NCI-H1417 (cell line): ENCODE measurements around the gene MEI1.

Source experiments
- DNase-seq, 3 experiments: peaks; one replicate each; lab custom pipeline; 2025; lab: John Stamatoyannopoulos, UW

MEI1 gene

GRCh38 chr22:41787331-41787730 lies 88.0 kb downstream of the MEI1 start:
- DNase-seq, result no peak

GRCh38 chr22:41793871-41794270 lies 94.6 kb downstream of the MEI1 start:
- DNase-seq, result no peak

DNA sequence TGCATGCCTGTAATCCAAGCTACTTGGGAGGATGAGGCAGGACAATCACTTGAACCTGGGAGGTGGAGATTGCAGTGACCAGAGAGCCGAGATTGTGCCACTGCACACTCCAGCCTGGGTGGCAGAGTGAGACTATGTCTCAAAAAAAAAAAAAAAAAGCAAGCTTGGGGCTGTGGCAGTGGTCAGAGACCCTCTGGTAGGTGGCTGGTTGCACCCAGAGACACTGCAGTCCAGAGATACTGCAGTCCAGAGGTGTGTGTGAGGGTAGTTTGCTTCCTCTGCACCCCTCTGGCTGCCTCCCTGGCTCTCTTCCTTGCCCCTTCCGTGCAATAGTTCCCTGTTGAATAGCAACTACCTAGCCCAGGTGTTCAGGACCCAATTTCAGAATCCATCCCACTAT lies 99.4 kb downstream of the MEI1 start:
- DNase-seq, result no peak

- peak in 2 of 3 experiments; percentile 27 to 58 for DNase-seq
Observed at GRCh38 chr22:41799486-41800347, 100.4 kb downstream of the MEI1 start.

- peak; percentile 79 to 85 (median 82) for DNase-seq
Observed at GRCh38 chr22:41800348-41801146, 101.2 kb downstream of the MEI1 start, which contains the start of gene CCDC134. CCDC134 (plus strand) TSS chr22:41800679; CDS start chr22:41808891, 8,212 bp downstream.

GRCh38 chr22:41801147-41801819 lies 102.0 kb downstream of the MEI1 start:
- no peak for DNase-seq

DNA sequence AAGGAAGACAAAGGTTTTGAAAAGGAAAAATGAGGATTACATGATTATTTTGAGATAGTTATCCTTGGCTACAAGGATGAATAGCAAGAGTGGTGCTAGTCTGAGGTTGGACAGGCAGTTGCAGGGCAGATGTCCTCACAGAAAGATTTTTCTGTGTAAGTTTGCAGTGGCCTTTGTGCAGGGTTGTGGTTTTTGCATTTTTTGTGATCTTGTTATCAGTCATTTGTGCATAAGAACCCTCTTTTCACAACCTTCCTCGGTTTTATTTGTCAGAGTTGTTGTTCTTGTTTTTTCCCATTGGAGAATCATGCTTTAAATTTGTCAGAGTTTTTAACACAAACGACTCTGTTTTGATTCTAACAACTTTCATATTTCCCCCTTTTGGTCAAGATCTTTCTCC lies 102.6 kb downstream of the MEI1 start:
- DNase-seq, result no peak

DNA sequence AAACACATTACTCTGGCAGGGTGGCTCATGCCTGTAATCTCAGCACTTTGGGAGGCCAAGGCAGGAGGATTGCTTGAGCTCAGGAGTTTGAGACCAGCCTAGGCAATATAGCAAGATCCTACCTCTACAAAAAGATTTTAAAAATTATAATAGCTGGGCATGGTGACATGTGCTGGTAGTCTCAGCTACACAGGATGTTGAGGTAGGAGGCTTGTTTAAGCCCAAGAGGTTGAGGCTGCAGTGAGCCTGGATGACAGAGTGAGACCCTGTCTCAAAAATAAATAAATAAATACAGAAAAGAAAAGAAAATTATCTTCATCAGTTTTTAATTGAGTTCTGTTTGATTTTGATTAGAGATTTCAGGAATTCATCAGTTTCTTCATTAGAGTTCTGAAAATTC lies 106.3 kb downstream of the MEI1 start:
- DNase-seq, result no peak

- no peak for DNase-seq
Observed at GRCh38 chr22:41808400-41808799, 109.1 kb downstream of the MEI1 start.

- DNase-seq, result no peak
Observed at GRCh38 chr22:41810022-41810421, 110.7 kb downstream of the MEI1 start.

GRCh38 chr22:41812805-41813545 lies 113.7 kb downstream of the MEI1 start:
- DNase-seq, result no peak

GRCh38 chr22:41813726-41814410 lies 114.6 kb downstream of the MEI1 start:
- no peak for DNase-seq

GRCh38 chr22:41815716-41816115 lies 116.4 kb downstream of the MEI1 start:
- DNase-seq, result no peak

DNA sequence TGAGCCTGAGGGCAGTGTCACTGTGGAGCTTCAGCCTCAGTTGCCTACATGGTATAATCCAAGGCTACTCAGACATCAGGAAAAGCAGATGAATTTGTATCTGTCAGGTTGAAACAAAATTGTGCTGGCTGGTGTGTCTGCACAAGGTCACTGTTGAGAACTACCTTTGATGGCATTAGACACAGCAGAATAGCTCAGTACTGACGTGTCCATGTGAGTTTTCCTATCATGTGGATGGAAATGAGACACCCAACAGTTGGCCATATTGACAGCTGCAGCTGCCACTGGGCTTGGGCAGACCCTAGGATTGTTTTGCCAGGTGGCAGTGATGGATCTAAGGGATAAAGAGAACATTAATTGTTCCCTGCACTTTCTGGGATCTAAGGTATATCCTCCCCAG lies 116.9 kb downstream of the MEI1 start:
- DNase-seq, result no peak

DNA sequence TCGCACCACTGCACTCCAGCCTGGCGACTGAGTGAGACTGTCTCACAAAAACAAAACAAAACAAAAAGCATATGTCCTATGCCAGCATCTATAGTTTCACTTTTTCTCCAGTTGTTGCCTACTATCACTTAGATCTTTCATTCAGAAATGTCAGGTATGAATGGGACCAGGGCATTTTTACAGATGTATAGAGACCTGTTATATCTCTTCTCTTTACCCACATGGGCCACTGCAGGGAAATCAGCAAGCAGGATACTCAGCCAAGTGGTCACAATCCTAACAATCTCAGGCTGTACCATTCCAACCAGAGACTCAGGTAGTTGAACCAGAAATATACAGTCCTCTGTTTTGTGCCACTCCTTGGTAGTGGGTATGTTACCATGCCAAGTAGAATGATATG lies 117.6 kb downstream of the MEI1 start:
- no peak for DNase-seq

DNA sequence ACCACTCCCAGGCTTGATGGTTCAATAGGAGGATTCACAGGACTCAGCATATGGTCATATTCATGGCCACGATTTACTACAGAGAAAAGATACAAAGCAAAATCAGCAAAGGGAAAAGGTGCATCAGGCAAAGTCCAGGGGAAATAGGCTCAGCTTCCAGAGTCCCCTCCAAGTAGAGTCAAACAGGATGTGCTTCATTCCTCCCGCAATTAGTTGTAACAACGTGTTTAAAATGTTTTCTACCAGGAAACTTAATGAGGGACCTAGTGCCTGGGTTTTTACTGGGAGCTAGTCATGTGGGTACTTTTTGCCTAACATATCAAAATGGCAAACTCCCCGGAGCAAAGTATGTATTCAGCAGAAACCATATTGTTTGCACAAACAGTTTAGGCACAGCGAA lies 118.7 kb downstream of the MEI1 start:
- no peak for DNase-seq

DNA sequence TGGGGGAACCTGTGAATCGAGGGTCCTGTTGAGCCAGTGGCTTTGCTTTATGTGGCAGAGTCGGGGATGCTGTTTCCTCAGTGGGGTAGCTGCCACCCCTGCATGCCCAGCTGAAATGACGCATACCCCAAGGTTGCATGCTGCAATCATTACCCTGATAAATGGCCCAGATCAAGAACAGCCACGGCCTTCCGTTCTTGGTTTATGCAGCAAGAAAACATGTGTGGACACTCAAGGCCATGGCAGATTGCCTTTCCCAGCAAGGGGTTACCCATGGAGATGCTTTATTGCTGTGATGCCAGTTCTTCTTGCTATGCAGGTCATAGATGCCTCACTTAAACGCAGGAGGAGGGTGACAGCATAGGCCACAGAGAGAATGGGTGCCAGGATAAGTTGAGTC lies 119.3 kb downstream of the MEI1 start:
- no peak for DNase-seq

- no peak for DNase-seq
Observed at GRCh38 chr22:41819257-41819656, 120.0 kb downstream of the MEI1 start.

GRCh38 chr22:41820447-41820846 lies 121.1 kb downstream of the MEI1 start:
- DNase-seq, result no peak

DNA sequence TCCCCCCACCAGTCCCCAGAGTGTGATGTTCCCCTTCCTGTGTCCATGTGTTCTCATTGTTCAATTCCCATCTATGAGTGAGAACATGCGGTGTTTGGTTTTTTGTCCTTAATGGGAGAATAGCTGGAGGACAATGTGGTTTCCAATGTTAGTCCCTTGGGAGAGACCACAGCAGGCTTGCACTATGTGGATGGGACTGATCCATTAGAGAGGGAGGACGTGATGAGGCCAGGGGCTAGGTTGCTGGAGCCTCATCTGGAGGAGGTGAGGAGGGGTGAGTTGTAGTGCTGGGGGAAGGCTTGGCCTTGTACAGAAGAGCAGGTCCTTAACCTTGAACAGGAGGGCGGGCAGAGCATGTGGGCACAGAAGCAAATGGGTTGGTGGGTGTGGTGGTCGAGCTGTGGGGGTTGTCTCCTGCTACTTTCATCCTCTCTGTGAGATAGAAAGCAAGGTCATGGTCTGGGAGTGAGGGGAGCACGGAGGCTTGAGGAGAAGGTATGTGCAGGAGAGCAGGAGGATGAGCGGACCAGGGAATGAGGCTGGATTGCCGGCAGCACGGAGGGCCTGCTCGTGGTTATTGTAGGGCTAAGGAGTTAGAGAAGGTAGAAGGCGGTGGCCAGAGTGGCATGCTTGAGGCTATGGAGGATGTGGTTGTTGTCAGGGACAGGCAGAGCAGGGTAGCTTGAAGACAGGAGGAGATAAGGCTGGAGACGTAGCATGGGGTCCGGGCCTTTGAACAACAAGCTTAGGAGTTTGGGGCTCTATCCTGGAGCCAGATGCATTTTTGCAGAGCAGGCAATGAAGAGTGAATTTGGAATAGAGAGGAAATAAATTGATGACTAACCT lies 122.4 kb downstream of the MEI1 start:
- DNase-seq, result no peak
